GM12801 (cell line): ENCODE data around the gene TNFRSF1B.

Source experiments
- CTCF ChIP-seq: IDR thresholded peaks from one replicate; pipeline ENCODE4 v1.5.1; 2011; ENCODE audit warnings: control low read depth; ENCODE audit not compliant: insufficient read length; ENCODE audit errors: extremely low read depth

The TNFRSF1B gene

GRCh38 chr1:12174924-12175810, 8.4 kb downstream of the TNFRSF1B start:
- TF ChIP-seq CTCF = no peak

DNA sequence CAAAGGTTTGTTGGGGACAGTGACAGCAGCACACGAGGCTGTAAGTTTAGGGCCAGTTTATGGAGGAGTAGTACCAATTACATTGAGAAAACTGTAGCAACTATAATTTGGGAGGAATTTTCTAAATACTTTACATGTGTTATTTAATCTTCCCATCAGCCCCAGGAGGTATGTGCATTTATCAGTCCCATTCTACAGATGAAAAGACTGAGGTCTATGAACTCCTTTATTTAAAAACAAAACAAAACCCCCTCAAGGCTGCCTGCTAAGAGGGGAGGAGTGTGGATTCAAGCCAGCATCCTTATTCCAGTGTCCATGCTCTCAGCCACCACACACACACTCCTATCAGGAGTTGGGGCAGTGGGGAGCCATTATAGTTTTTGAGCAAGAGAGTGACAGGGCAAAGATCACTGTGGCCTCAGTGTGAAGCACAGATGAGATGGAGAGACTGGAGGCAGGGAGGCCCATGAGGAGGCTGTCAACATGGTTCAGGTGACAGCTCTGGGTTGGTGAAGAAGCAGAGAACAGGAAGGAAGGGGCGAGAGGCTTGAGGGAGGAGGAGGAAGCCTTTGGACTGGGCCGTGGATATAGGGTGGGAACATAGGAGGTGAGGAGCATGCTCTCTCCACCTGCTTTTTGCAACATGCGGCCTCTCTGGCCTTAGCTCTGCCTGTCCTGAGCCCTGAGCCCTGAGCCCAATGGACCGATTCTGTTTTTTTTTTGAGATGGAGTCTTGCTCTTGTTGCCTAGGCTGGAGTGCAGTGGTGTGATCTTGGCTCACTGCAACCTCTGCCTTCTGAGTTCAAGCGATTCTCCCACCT, 9.7 kb downstream of the TNFRSF1B start:
- no peak for TF ChIP-seq CTCF

- no peak for TF ChIP-seq CTCF
These were observed 10.6 kb downstream of the TNFRSF1B start for GRCh38 chr1:12177156-12177998.

DNA sequence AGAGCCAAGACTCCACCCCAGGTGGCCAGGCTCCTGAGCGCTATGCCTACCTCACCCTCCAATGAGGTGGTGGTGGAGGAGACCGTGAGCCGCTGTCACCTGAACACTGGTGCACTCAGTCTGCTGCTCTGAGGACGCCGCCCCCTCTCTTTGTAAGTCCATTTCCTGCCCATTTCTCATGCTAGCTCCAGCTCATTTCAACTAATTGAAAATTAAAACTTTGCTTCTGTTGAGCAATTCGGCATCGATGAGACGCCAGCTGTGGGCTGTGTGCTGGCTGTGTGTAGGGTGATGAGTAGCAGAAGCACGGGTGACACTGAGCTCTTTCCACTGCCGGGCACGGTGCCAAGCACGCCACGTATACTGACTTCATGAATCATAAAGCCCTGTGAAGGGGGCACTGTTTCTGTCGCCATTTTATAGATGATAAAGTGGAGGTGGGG, 11.2 kb downstream of the TNFRSF1B start:
- TF ChIP-seq CTCF = no peak

DNA sequence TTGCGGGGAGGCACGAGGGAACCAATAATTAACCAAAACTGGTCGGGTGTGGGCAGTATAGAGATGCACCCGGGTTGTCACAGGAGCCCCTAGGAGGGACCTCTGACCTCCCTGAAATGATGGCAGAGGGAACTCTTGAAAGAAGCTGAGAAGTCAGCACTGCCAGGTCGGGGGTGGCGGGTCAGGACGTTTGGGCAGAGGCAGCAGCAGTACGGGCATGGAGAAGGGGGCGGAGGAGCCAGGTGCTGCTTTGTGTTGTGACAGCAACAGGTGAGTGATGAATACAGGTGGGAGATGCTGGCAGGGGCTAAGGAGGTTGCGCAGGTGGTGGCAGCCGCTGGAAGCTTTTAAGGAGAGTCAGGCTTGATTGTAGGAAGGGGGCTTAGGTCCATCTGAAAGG, 11.7 kb downstream of the TNFRSF1B start:
- no peak for TF ChIP-seq CTCF

DNA sequence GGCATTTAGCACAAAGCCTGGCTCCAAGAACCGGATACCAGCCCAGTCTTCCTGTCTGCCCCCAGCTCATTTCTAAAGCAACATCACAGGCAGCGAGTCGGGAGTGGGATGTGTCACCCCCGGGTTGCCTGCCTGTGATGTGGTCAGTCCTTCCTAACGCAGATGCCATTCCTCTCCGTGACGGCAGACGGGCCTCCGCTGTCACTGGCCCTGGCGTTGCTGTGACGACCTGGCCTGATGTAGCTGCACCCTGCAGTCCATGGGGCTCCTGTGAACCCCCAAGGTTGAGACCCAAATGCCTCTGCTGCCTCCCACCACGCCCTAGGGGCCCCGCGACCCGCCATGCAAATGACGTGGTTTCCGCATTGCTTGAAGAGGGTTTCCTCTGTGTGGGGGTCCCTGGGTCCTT, 12.3 kb downstream of the TNFRSF1B start:
- no peak for TF ChIP-seq CTCF

DNA sequence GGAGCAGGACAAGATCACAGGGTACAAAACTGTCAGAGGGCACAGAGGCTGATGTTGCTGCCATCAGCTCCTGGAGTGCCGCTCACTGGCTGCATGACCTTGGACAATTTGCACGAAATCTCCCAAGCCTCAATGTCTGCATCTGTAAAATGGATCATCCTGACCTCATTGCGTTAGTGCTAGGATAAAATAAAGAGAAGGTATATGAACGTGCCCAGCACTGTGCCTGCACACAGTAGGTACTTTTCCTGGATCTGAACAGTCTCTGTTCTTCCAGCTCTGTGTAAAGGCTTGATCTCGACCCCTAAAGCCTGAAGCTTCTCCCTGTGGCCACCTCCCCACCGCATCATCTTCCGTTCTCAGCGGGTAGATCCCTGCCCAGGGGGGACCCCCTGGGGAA, 12.9 kb downstream of the TNFRSF1B start:
- TF ChIP-seq CTCF = no peak
